Activated CD4-positive, CD25-positive, alpha-beta regulatory T cell (primary cell): ENCODE data around the gene SLC18B1.

Source experiments
- DNase-seq, 4 experiments: peaks; one replicate each; lab custom pipeline; 2025; lab: John Stamatoyannopoulos, UW

SLC18B1 gene

GRCh38 chr6:132797951-132798868 is at the start of gene SLC18B1:
SLC18B1 (minus strand) TSS chr6:132798637; CDS start chr6:132798456, 181 bp downstream.
- peak in 3 of 4 experiments; percentile 11 to 23 (median 16) for DNase-seq

- no peak for DNase-seq
Observed at GRCh38 chr6:132843316-132844035, 45.0 kb upstream of the SLC18B1 start.

DNA sequence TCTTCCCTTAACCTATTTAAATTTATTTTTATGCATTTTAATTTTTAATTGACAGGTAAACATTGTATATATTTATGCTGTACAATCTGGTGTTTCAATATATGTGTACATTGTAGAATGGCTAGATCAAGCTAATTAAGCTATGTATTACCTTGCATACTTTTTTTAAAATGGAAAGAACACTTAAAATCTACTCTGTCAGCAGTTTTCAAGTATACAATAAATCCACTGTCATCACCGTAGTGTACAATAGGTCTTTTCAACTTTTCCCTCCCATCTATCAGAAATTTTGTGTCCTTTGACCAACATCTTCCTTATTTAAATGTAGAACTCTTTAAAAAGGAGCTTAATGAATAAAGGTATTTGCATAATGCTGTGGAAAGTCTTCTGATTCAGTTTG is 43.5 kb upstream of the SLC18B1 start:
- DNase-seq: no peak

- DNase-seq: no peak
Observed at GRCh38 chr6:132832891-132833290, 34.5 kb upstream of the SLC18B1 start.

DNA sequence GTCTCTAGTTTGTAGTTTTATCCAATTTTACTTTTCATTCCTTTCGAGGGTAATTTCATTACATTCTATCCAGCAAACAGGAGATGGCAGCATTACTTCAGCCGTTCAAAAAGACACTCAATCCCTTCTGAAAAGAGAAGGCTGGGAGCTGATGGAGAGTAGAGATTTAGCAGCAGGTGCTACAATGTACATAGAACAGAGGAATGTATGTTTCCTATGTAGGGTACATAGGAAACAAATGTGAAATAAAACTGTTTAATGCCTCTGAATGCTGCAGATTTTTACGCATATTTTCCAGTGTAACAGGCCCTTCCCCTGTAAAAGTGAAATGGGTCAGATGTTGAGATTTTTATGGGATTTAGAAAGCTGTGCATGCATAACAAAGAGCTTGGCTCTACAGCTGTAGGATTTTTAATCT is 31.9 kb upstream of the SLC18B1 start:
- no peak for DNase-seq

DNA sequence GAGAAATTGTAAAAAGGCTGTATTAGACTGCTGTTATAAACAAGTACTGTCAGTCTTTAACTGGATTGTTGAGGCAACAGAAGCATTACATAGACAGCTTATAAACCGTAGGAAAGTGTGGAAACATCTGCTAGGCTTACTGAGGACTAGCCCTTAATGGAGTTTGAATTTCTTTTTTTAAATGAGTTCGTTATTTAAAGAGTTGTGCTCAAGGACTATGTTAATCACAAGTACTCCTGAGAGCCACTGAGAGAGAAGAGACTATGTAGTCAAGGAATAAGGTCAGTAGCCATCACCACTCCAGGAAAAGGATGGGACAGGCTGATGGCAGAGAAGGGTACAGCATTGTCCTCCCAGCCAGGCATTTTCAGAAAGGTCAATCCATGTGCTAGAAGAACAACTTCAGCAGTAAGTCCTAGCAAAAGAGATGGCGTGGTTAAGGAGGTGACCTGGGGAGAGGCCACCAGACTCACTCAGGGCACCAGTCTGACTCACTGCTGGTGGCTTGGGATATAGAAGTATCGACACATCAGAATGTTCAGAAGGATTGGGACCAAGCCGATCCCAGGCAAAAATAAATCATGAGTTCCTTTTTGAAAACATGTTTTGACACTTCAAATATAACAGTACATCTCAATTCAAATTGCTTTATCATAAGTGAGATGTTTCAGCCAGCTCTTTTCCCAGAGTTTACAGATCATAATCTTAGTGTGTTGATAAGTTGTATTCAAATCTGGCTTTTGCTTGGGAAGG is 22.4 kb upstream of the SLC18B1 start:
- DNase-seq: no peak

GRCh38 chr6:132819405-132820161 is 21.1 kb upstream of the SLC18B1 start:
- no peak for DNase-seq

GRCh38 chr6:132818404-132819359 is 20.2 kb upstream of the SLC18B1 start:
- DNase-seq: no peak

GRCh38 chr6:132817554-132818403 is 19.3 kb upstream of the SLC18B1 start:
- DNase-seq: no peak

GRCh38 chr6:132816660-132817059 is 18.2 kb upstream of the SLC18B1 start:
- no peak for DNase-seq

DNA sequence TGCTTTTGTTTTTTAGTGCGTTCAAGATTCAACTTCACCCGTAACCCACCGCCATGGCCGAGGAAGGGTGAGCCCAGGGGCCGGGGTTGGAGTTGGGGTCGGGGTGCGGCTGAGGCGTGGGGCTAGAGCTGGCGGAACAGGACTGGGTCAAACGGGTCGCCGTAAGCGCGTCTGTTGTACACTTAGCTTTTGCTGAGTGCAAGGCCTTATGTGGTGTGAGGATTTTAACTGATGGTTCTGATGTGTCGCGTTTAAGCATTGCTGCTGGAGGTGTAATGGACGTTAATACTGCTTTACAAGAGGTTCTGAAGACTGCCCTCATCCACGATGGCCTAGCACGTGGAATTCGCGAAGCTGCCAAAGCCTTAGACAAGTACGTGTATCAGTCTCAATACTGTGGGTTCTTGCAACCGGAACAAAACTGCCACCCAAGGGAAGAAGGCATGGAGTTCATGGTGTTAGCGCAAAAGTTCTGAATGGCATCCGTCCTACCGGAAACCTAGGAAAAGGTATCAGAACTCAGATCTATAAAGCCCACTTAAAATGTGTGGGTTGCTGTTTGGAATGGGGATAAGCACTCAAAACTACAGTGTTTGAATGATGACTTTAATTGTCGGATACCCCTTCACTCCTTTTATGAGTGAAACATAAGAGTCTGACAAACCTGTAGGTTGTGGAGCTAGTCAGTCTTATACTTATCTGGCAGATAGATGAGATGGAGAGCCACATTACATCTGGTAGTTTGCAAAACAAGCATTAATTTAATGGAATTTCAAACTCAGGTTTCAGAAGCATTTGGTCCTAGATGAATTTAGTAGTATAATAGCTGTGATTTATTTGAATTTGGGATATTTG is 16.5 kb upstream of the SLC18B1 start:
- DNase-seq: no peak

DNA sequence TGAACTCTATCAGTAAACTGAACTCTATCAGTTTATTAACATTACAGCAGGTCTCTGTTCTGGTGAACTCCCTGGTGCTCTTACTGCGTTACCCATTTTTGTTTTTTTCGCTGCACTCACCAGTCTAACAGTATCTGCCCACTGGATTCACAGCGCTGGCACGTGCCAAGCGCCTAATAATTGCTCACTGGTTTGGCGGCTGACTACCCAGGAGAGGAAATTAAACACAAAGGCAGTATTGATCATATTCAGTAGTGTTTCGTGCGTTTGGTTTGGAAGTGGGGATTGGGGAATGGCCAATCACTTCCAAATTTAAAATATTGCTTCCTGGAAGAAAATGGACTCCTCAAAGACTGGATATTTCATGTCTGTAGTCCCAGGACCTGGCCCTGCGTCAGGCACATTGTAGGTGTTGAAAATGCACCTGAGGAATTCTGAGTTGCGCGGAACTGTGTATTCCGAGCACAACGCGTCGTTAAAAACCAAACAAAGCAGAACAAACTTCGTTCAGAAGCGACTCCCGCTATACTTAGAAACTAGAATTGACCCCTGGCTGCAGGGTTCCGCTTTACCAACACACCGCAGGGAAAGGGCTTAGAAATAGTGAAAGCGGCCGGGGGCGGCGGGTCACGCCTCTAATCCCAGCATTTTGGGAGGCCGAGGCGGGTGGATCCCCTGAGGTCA is 14.9 kb upstream of the SLC18B1 start:
- peak in 2 of 4 experiments; percentile 6 to 44 for DNase-seq

DNA sequence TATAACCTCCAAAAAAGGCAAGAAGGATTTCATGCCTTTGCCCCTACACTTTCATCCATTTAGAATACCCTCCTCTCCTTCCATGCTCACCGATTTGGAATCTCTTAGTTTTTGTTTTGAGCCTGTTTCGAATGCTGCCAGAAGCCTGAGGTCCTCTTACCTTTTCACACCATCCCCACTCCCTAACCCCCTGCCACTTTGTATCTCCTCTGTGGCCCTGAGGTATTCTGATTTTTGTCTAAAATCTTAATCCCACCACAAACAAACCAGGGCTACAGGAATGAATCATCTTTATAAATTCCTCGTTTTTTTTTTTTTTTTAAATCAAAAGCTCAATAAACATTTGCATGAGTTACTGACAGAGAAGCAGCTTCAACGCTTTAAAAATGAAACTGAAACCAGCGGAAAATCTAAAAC is 14.3 kb upstream of the SLC18B1 start:
- DNase-seq: no peak

DNA sequence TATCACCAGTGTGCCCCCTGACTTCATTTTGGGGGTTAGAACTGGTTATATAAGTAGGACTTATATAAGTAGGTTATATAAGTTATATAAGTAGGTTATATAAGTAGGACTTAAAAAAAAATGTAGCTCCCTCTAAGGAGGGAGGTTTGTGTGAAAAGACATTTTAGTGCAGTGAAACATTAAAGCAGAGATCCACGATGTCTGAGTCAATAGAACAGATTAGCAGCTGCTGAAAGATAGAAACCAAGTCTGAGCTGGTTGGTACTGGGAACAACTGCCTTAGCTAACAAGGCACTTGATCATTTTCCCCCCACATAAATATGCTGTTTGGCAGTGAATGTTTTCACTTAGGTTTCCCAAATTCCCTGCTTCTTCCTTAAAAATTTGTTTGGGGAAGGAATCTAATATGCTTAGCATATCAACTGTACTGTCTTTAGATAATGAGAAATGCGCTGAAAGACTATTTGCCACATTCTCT is 13.9 kb upstream of the SLC18B1 start:
- DNase-seq: no peak

- DNase-seq: no peak
Observed at GRCh38 chr6:132811276-132811675, 12.8 kb upstream of the SLC18B1 start.

GRCh38 chr6:132805548-132805947 is 7.1 kb upstream of the SLC18B1 start:
- no peak for DNase-seq

GRCh38 chr6:132804251-132804650 is 5.8 kb upstream of the SLC18B1 start:
- DNase-seq: no peak

- no peak for DNase-seq
Observed at GRCh38 chr6:132800656-132801055, 2.2 kb upstream of the SLC18B1 start.
